Large intestine (tissue), 3 donors: ENCODE data around the gene CTTNBP2NL. TPM values are rescaled to one million over a fixed set of nuclear protein-coding genes. Genes with fewer than 3 reads are reported as not detected.

Source experiments
- DNase-seq, 2 donors: peaks; one replicate each; pipeline versions ENCODE4 v3.0.0 to v3.0.0-alpha.2; 2013
- H3K27ac ChIP-seq: one replicate; pipeline ENCODE4 v1.5.1; 2013; ENCODE audit warnings: low read length
- H3K27me3 ChIP-seq: 2 replicates; pipeline ENCODE4 v1.6.1; 2013; ENCODE audit warnings: low read length; ENCODE audit not compliant: control insufficient read depth, insufficient read depth
- H3K36me3 ChIP-seq: 2 replicates; pipeline ENCODE4 v1.6.1; 2013; ENCODE audit warnings: low read length; ENCODE audit not compliant: control insufficient read depth, insufficient read depth
- H3K4me1 ChIP-seq: one replicate; pipeline ENCODE4 v1.6.1; 2013; ENCODE audit warnings: low read length; ENCODE audit not compliant: control insufficient read depth, insufficient read depth
- H3K4me3 ChIP-seq: one replicate; pipeline ENCODE4 v1.5.1; 2013; ENCODE audit warnings: low read length
- H3K9me3 ChIP-seq: one replicate; pipeline ENCODE4 v1.6.1; 2013; ENCODE audit warnings: mild to moderate bottlenecking, low read depth, low read length, moderate library complexity; ENCODE audit not compliant: control insufficient read depth
- WGBS: methylation state at CpG from one replicate; pipeline ENCODE4 v1.1.5; 2013; ENCODE audit warnings: low lambda C conversion rate; ENCODE audit not compliant: insufficient coverage; 5-methylcytosine and 5-hydroxymethylcytosine counted together
- polyA plus RNA-seq: library from polyadenylated mRNA; unstranded; fragments of 120-200 nt; gene quantifications from one replicate; pipeline ENCODE4 v1.2.1, GENCODE V29; 2013

CTTNBP2NL gene
- polyA plus RNA-seq, 1 donor = 21.6 TPM

DNA sequence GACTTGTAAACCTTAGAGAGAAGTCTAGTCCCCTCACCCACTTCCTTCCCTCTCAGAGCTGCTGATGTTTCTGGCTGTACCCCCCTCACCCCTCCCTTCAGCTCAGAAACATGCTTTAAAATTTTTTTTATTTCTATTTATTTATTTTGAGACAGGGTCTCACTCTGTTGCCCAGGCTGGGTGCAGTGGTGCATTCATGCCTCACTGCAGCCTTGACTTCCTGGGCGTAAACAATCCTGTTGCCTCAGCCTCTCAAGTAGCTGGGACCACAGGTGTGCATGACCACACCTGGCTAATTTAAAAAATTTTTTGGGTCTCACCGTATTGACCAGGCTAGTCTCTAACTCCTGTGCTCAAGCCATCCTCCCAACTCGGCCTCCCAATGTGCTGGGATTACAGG is 109.9 kb downstream of the CTTNBP2NL start:
- Histone ChIP-seq H3K9me3 (peaks cover 5% of the 10 kb centered on the region), H3K36me3 (no peaks in the 10 kb centered on the region), H3K27ac (no peak overlapping the region), H3K4me3 (no peak overlapping the region), H3K4me1 (peaks cover 17% of the 10 kb centered on the region), H3K27me3 (peaks cover 73% of the 10 kb centered on the region)
- WGBS = no CpG with 5 or more reads among the region's 3 CpGs
- DNase-seq = no peak

DNA sequence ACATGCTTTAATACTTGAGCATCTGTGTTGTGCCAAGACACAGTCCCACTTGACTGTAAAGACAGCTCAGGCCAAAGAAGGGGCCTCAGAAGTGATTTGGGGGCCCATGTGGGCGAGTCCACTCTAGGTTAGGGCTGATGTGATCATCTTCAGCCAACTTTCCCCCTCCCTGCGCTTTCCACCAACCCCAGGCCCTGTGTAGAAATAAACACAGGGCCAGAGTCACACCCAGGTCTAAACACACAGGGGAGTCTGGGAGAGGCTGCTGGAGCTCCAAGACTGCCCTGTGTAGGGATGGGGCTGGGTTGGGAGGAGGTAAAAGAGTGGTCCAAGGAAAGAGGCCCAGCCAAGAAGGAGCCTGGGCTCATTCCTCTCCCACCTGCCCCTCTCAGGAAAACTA is 110.3 kb downstream of the CTTNBP2NL start:
- no CpG with 5 or more reads among the region's 2 CpGs for WGBS
- H3K4me3 ChIP-seq = no peak overlapping the region
- no peak for DNase-seq
- no peak overlapping the region for H3K27ac ChIP-seq
- H3K4me1 ChIP-seq = peaks cover 17% of the 10 kb centered on the region
- peaks cover 73% of the 10 kb centered on the region for H3K27me3 ChIP-seq
- H3K9me3 ChIP-seq = peaks cover 5% of the 10 kb centered on the region
- H3K36me3 ChIP-seq = no peaks in the 10 kb centered on the region

DNA sequence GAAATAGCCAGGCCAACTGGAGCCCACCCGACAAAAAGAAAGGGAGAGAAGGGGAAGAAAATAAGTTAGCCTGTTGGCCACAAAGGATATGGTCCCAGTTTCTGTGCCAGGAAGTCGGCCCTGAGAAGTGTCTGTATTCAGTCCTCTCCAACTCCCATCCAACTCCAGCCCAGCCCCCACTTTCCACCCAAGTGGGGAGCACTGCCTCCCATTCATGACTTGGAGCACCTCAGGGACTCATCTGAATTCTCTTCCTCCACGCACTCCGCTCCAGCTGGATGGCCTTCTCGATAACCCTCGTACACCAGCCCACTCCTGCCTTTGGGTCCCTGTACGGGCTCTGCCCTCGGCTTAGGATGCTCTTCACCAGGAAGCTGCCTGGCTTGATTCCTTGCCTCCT is 110.7 kb downstream of the CTTNBP2NL start:
- H3K27ac ChIP-seq = no peak overlapping the region
- H3K27me3 ChIP-seq = peaks cover 74% of the 10 kb centered on the region
- H3K36me3 ChIP-seq = no peaks in the 10 kb centered on the region
- peaks cover 5% of the 10 kb centered on the region for H3K9me3 ChIP-seq
- peaks cover 14% of the 10 kb centered on the region for H3K4me1 ChIP-seq
- WGBS = 82% methylated on average over 5 of the region's 8 CpGs
- no peak for DNase-seq
- no peak overlapping the region for H3K4me3 ChIP-seq

DNA sequence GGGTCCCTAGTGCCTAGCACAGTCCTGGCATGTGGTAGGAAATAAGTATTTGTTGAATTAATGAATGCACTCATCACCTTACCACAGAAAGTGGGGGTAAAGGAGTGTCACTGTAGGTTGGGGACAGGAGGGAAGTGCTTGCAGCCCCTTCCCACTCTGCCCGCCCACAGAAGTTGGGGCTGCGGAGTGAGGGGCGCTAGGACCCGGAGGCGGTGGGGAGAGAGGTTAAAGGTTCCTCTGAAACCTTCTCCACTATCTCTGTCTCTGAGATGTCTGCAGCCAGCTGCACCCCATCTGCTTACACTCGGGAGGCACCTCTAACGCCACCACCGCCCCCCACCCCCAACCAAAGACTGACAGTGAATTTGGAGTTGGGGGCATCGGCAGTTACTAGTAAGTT is 111.3 kb downstream of the CTTNBP2NL start:
- Histone ChIP-seq H3K27ac (no peak overlapping the region), H3K27me3 (peaks cover 72% of the 10 kb centered on the region), H3K4me1 (peaks cover 14% of the 10 kb centered on the region), H3K36me3 (no peaks in the 10 kb centered on the region), H3K4me3 (no peak overlapping the region), H3K9me3 (peaks cover 5% of the 10 kb centered on the region)
- no CpG with 5 or more reads among the region's 9 CpGs for WGBS
- DNase-seq = no peak

DNA sequence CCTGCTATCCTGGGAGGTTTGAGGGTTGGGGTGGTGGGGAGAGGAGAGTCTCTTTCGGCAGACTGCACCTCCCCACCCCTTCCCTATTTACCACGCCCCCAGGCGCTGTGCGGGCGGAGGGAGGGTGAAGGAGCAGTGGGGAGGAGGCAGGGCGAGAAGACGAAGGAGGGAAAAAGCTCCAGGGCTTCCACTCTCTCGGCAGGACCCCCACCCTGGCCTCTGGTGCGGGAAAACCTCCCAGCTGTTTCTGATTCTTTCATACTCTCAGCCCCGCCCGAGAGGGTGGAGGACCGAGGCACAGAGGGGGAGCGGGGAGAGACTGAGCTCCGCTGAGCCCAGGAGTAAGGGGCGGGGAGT is 111.9 kb downstream of the CTTNBP2NL start:
- no CpG with 5 or more reads among the region's 15 CpGs for WGBS
- H3K4me3 ChIP-seq = peak overlapping the region; percentile 32
- peaks cover 5% of the 10 kb centered on the region for H3K9me3 ChIP-seq
- no peaks in the 10 kb centered on the region for H3K36me3 ChIP-seq
- no peak overlapping the region for H3K27ac ChIP-seq
- H3K4me1 ChIP-seq = peaks cover 14% of the 10 kb centered on the region
- H3K27me3 ChIP-seq = peaks cover 69% of the 10 kb centered on the region
- no peak for DNase-seq

DNA sequence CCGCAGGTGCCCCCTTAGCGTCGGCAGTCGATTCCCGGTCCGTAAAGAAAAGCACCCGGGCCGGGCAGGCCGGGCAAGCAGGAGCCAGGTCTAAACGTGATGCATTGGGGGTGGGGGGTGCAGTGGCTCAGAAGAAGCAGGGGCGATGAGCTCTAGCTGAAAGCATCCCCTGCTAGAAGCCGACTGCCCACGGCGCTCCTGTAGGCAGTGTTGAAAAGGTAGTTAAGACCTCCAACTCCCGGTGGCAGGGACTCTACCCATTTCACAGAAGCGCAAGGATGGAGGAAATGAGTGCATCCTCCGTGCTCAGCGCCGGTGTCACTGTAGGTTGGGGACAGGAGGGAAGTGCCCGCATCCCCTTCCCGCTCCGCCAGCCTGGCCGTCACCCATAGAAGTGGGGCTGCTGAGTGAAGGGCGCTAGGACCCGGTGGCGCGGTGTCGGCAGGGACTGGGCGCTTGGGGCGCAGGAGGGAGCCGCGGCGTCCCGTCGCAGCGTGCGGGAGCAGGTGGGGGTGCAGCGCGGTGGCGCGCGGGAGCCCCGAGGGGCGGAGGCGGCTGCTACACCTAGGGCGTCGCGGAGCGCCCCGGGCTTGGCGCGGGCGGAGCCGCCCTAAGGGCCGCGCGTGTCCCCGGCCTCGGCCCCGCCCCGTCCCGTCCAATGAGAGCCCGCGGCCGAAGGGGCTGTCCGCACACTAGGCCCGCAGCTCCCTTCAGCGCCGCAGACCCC is 112.4 kb downstream of the CTTNBP2NL start, which contains the start of gene WNT2B:
Gene WNT2B (plus strand): TSS at position 688 of the 727 bp plus-strand sequence. CDS start 298 bp downstream, outside the sequence.
- H3K4me1 ChIP-seq = peaks cover 14% of the 10 kb centered on the region
- no peaks in the 10 kb centered on the region for H3K36me3 ChIP-seq
- no peak within 1 kb of the TSS for H3K27ac ChIP-seq
- peaks cover 5% of the 10 kb centered on the region for H3K9me3 ChIP-seq
- H3K4me3 ChIP-seq = peak within 1 kb of the TSS; percentile 41
- peaks cover 64% of the 10 kb centered on the region for H3K27me3 ChIP-seq
- WGBS = no CpG with 5 or more reads among the region's 69 CpGs
- DNase-seq = peak in 1 of 2 donors; percentile 54

DNA sequence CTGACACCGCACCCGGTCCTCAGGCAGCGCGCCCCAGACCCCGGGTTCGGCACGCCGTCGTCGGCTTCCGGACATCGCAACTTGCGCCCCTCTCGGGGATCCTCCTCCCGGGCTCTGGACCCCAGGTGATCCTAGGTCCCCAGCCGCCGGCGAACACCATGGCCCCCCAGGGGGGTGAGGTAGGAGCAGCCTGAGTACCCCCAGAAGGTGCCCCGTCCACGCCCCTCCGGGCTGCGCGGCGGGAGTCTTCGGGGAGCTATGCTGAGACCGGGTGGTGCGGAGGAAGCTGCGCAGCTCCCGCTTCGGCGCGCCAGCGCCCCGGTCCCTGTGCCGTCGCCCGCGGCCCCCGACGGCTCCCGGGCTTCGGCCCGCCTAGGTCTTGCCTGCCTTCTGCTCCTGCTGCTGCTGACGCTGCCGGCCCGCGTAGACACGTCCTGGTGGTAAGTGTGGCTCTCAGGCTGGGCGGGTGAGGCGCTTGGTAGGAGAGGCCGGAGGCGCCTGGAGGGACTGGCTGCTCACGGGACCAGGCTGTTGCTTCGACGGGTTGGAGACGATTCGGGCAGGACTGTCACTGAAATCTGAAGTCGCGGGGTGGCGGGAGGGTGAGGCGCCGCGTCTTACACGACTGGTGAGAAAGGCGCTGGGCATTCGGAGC is 113.1 kb downstream of the CTTNBP2NL start:
- WGBS = no CpG with 5 or more reads among the region's 66 CpGs
- Histone ChIP-seq H3K36me3 (no peaks in the 10 kb centered on the region), H3K27me3 (peaks cover 60% of the 10 kb centered on the region), H3K4me1 (peaks cover 14% of the 10 kb centered on the region), H3K4me3 (peak overlapping the region; percentile 41), H3K27ac (no peak overlapping the region), H3K9me3 (peaks cover 5% of the 10 kb centered on the region)
- DNase-seq = peak in 1 of 2 donors; percentile 57

DNA sequence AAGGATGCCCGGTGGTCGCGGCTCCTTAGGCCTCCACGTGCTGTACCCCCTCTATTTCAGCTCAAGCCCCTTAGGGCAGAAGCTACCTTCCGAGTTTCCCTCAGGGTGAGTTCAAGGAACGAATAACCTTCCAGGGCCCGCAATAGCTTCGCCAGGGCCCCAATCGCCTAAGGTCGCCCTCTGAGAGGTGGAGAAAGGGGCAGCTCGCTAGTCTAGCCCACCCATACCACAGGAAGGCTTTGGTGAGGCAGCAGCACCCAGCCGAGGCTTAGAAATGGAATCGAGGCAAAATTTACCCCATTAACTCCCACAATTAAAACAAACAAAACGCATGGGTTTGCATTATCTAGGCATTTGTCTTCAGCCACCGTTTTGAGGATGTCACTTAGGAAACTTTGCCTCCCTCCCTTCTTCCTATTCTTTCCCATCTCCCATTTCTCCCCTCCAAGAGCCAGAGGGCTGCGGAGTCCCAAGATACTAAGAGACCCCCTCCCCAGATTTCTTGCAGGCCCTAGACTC is 113.7 kb downstream of the CTTNBP2NL start:
- H3K27me3 ChIP-seq = peaks cover 54% of the 10 kb centered on the region
- peaks cover 5% of the 10 kb centered on the region for H3K9me3 ChIP-seq
- H3K4me1 ChIP-seq = peaks cover 10% of the 10 kb centered on the region
- no peaks in the 10 kb centered on the region for H3K36me3 ChIP-seq
- WGBS = no CpG with 5 or more reads among the region's 16 CpGs
- DNase-seq = no peak
- no peak overlapping the region for H3K4me3 ChIP-seq
- no peak overlapping the region for H3K27ac ChIP-seq

DNA sequence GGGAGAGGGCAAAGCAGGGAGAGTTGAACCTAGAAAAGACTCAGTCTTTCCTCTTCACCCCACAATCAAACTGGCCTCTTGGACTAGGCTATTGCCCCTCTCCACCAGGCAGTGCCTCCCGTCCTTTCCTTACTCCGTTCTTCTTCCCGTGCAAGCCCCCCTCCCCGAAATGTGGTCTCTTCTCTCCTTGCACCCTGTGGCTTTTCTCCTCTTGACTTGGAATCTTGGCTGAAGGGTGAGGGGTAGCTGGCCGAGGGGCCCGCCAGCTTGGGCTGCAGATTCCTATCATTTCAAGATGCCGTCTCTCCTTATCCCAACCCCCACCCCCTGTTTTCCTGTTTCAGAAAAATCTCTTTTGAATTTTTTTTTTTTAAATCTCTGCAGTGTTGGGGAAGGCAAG is 114.3 kb downstream of the CTTNBP2NL start:
- Histone ChIP-seq H3K4me1 (peaks cover 10% of the 10 kb centered on the region), H3K27me3 (peaks cover 54% of the 10 kb centered on the region), H3K36me3 (no peaks in the 10 kb centered on the region), H3K27ac (no peak overlapping the region), H3K9me3 (peaks cover 5% of the 10 kb centered on the region), H3K4me3 (no peak overlapping the region)
- WGBS = no CpG with 5 or more reads among the region's 7 CpGs
- no peak for DNase-seq
